A549 (cell line): Measurements from ENCODE around the gene RGS6. TPM values are rescaled to one million over a fixed set of nuclear protein-coding genes. Genes with fewer than 3 reads are reported as not detected.

ENCODE experiments used
- ATAC-seq, 2 experiments: fragments of 200-7000 bp in 1 of 2; fragments of >200 bp in 1 of 2; cut with Nextera tagmentation in 1 of 2; cut with Tn5 transposase in 1 of 2; 3 replicates each; pipeline versions ENCODE4 v1.8.0 to v1.9.1; 2018 to 2020; ENCODE audit warnings: mild to moderate bottlenecking in 1 of 2, moderate library complexity in 1 of 2
- CTCF ChIA-PET: fragments of 300-600 bp; sonication (Branson Sonifier 250); formaldehyde crosslinking; extraction: SDS; loops from one replicate; lab custom pipeline; 2021; ENCODE audit warnings: antibody characterized with exemption, inconsistent platforms; lab: Yijun Ruan, JAX
- POLR2A ChIA-PET: fragments of 350-600 bp; formaldehyde crosslinking; extraction: SDS; loops from one replicate; lab custom pipeline; 2021; ENCODE audit warnings: antibody characterized with exemption, inconsistent platforms; lab: Yijun Ruan, JAX
- DNase-seq, 2 experiments: peaks; one replicate each; pipeline versions ENCODE4 v3.0.0 to v3.0.0-alpha.2; 2011 to 2016; ENCODE audit warnings: low read depth in 1 of 2, low spot score in 1 of 2
- FAIRE-seq: peaks from 2 replicates; lab custom pipeline; 2011; peaks lifted over from hg19 to GRCh38; lab: Jason Lieb, UNC
- H3K27ac ChIP-seq, 2 experiments: fragments of >200 bp; sonication (Bioruptor Twin); formaldehyde crosslinking; 3 replicates each; pipeline ENCODE4 v1.5.1; 2016 to 2017
- H3K4me1 ChIP-seq: fragments of >200 bp; sonication (Bioruptor Twin); formaldehyde crosslinking; 3 replicates; pipeline ENCODE4 v1.6.1; 2016
- H3K4me2 ChIP-seq: fragments of >200 bp; sonication (Bioruptor Twin); formaldehyde crosslinking; 3 replicates; pipeline ENCODE4 v1.6.1; 2016
- H3K4me3 ChIP-seq: fragments of >200 bp; sonication (Bioruptor Twin); formaldehyde crosslinking; 3 replicates; pipeline ENCODE4 v1.5.1; 2016
- H3K9me3 ChIP-seq: fragments of >200 bp; sonication (Bioruptor Twin); formaldehyde crosslinking; 3 replicates; pipeline ENCODE4 v1.6.1; 2016
- CHD2 ChIP-seq: fragments of 150-350 bp; IDR thresholded peaks from 2 replicates; pipeline ENCODE4 v1.6.1; 2014; ENCODE audit warnings: low read length; ENCODE audit not compliant: partially characterized antibody
- CTCF ChIP-seq: fragments of >200 bp; sonication (Bioruptor Twin); formaldehyde crosslinking; IDR thresholded peaks from 3 replicates; pipeline ENCODE4 v1.5.1; 2016
- EHF ChIP-seq: fragments of 250-450 bp; sonication (Bioruptor Pico); IDR thresholded peaks from 2 replicates; pipeline ENCODE4 v1.5.0; 2020; ENCODE audit warnings: mild to moderate bottlenecking
- EHMT2 ChIP-seq: fragments of 200-600 bp; sonication (generic); IDR thresholded peaks from 2 replicates; pipeline ENCODE4 v1.6.1; 2016; ENCODE audit warnings: antibody characterized with exemption, low read depth, mild to moderate bottlenecking, moderate library complexity
- ELK1 ChIP-seq: fragments of 150-350 bp; IDR thresholded peaks from 2 replicates; pipeline ENCODE4 v1.6.1; 2014; ENCODE audit warnings: low read depth, mild to moderate bottlenecking, low read length
- FOSB ChIP-seq: fragments of 250-450 bp; sonication (Bioruptor Pico); IDR thresholded peaks from 2 replicates; pipeline ENCODE4 v1.5.0; 2020; ENCODE audit warnings: mild to moderate bottlenecking, moderate library complexity
- FOSL2 ChIP-seq, 2 experiments: fragments of 450-650 bp in 1 of 2; fragments of >200 bp in 1 of 2; sonication (Bioruptor Twin) in 1 of 2; formaldehyde crosslinking; IDR thresholded peaks; 2 replicates each; pipeline versions ENCODE4 v1.5.0 to v1.6.1; 2016 to 2020; ENCODE audit warnings: mild to moderate bottlenecking in 1 of 2, moderate library complexity in 1 of 2
- FOXS1 ChIP-seq: fragments of 250-450 bp; sonication (Bioruptor Pico); IDR thresholded peaks from 2 replicates; pipeline ENCODE4 v1.5.0; 2020; ENCODE audit warnings: mild to moderate bottlenecking, moderate library complexity
- JUNB ChIP-seq: fragments of >200 bp; sonication (Bioruptor Twin); formaldehyde crosslinking; IDR thresholded peaks from 2 replicates; pipeline ENCODE4 v1.6.1; 2016
- KDM1A ChIP-seq: fragments of 200-600 bp; sonication (generic); IDR thresholded peaks from 2 replicates; pipeline ENCODE4 v1.6.1; 2016; ENCODE audit warnings: low read depth, mild to moderate bottlenecking
- MYC ChIP-seq: IDR thresholded peaks from 2 replicates; pipeline ENCODE4 v1.6.1; 2012; ENCODE audit warnings: mild to moderate bottlenecking, inconsistent platforms, low read length, improper control_type of control experiment, borderline replicate concordance
- NFE2L2 ChIP-seq: fragments of 150-350 bp; conservative IDR thresholded peaks from 2 replicates; pipeline ENCODE4 v1.6.1; 2014; ENCODE audit warnings: low read length
- USF2 ChIP-seq: fragments of 450-650 bp; IDR thresholded peaks from 2 replicates; pipeline ENCODE4 v1.6.1; 2014; ENCODE audit warnings: antibody characterized with exemption
- ZC3H11A ChIP-seq: fragments of 450-650 bp; IDR thresholded peaks from 2 replicates; pipeline ENCODE4 v1.6.1; 2014; ENCODE audit warnings: antibody characterized with exemption, mild to moderate bottlenecking
- ZFP36 ChIP-seq: fragments of 450-650 bp; IDR thresholded peaks from 2 replicates; pipeline ENCODE4 v1.6.1; 2014; ENCODE audit warnings: borderline replicate concordance; ENCODE audit not compliant: partially characterized antibody
- ZNF302 ChIP-seq: fragments of 250-450 bp; sonication (Bioruptor Pico); IDR thresholded peaks from 2 replicates; pipeline ENCODE4 v1.9.0; 2021; ENCODE audit warnings: inconsistent platforms, mild to moderate bottlenecking, moderate library complexity
- WGBS: methylation state at CpG from one replicate; pipeline ENCODE4 v1.1.6; 2017; ENCODE audit errors: missing lambda C conversion rate; 5-methylcytosine and 5-hydroxymethylcytosine counted together
- polyA plus RNA-seq, 4 experiments: library from polyadenylated mRNA; depleted of rRNA in 3 of 4; stranded (reverse); fragments of >200 nt; fragmentation: RNase III in 1 of 4; extraction: RNeasy Plus Mini Kit Qiagen cat#74134 plus additional on column Dnase treatment in 1 of 4; gene quantifications; 2 replicates in 3 of 4; 3 replicates in 1 of 4; pipeline ENCODE4 v1.2.3, GENCODE V29; 2011 to 2017

RGS6 gene
- polyA plus RNA-seq, 2 of the 4 experiments (the other 2 are of a cell fraction) = not detected

GRCh38 chr14:72247896-72248465 lies 315.8 kb downstream of the RGS6 start:
- Histone ChIP-seq H3K9me3 (no peaks in the 10 kb centered on the region), H3K27ac (no peak overlapping the region), H3K4me1 (no peaks in the 10 kb centered on the region), H3K4me3 (no peak overlapping the region), H3K4me2 (no peak overlapping the region)
- CTCF ChIA-PET = no interaction called here
- DNase-seq = no peak
- FAIRE-seq = no peak
- ATAC-seq = no peak
- 2% methylated on average over 1 of the region's 1 CpG for WGBS
- TF ChIP-seq KDM1A (no peak), FOSL2 (IDR thresholded peaks at IDR 0.05) (no peak), FOSL2 (CRISPR knock-in tag; IDR thresholded peaks at IDR 0.05) (no peak), NFE2L2 (no peak), FOXS1 (CRISPR knock-in tag) (no peak), JUNB (no peak), CTCF (no peak), USF2 (no peak)
- POLR2A ChIA-PET = no interaction called here

- ATAC-seq (no peak), DNase-seq (no peak), FAIRE-seq (no peak)
- ChIA-PET CTCF (no interaction called here), POLR2A (no interaction called here)
- H3K27ac ChIP-seq = no peak overlapping the region
- no peaks in the 10 kb centered on the region for H3K4me1 ChIP-seq
- no peaks in the 10 kb centered on the region for H3K9me3 ChIP-seq
- no peak overlapping the region for H3K4me2 ChIP-seq
- H3K4me3 ChIP-seq = no peak overlapping the region
- 22% methylated on average over 2 of the region's 2 CpGs for WGBS
- no peak for TF ChIP-seq ZNF302 (CRISPR knock-in tag)
- TF ChIP-seq ZFP36 = no peak
- no peak for TF ChIP-seq NFE2L2
- no peak for TF ChIP-seq FOSL2 (IDR thresholded peaks at IDR 0.05)
- TF ChIP-seq FOSL2 (CRISPR knock-in tag; IDR thresholded peaks at IDR 0.05) = no peak
- no peak for TF ChIP-seq EHF (CRISPR knock-in tag)
- no peak for TF ChIP-seq KDM1A
- no peak for TF ChIP-seq ZC3H11A
- TF ChIP-seq MYC = no peak
- TF ChIP-seq EHMT2 = no peak
- TF ChIP-seq ELK1 = no peak
- TF ChIP-seq CTCF = no peak
- no peak for TF ChIP-seq FOSB
- TF ChIP-seq CHD2 = no peak
Observed at GRCh38 chr14:72253503-72253902, 321.3 kb downstream of the RGS6 start.
